ENCODE results near the gene LRRC55. TPM values are rescaled to one million over a fixed set of nuclear protein-coding genes. Genes with fewer than 3 reads are reported as not detected.

Gene LRRC55
- total and polyA plus RNA-seq, 2 donors (not counting 3 experiments of a cell fraction or from before 2014, with no cell fraction given): not detected

DNA sequence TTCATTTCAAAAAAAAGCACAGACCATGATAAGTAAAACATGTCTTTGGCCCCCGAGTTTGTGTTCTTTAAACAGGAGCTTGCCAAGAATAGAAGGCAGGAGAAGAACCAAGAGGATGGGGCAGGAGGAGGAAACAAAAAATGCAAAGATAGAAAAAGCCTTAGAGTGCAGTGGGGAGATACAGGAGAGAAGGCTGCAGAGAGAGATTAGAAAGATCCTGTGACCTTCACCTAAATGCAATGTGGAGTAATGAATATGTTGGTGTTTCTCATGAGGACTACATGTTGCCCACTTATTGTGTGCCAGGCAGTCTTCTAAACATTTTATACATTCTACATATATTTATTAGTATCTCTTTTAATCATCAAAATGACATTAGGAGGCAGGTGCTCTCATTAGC is 57.6 kb downstream of the LRRC55 start:
- dilution Hi-C loops (cut with MboI; ENCODE audit: extremely low pct_ligation_motif_present, low sequenced_read_pairs) (no loop called here), intact Hi-C loops (cut with micrococcal nuclease) (no loop called here)
- Histone ChIP-seq H3K27me3 (ENCODE audit: control insufficient read depth in 2 of 2, insufficient read depth in 2 of 2, low read length in 2 of 2) (peaks cover 34 to 36% of the 10 kb centered on the region in 2 experiments), H3K4me1 (ENCODE audit: control insufficient read depth, extremely low read depth, insufficient read depth, low read length) (no peaks in the 10 kb centered on the region), H3K79me2 (ENCODE audit: control insufficient read depth, insufficient read depth, low read length) (no peaks in the 10 kb centered on the region), H3K4me3 (replicated peaks in 1 of 3; ENCODE audit: insufficient read depth in 1 of 3, low read depth in 1 of 3, low read length in 3 of 3) (no peak overlapping the region), H3K4me2 (ENCODE audit: insufficient read depth, low read length) (no peak overlapping the region), H3K9me3 (replicated peaks; ENCODE audit: control insufficient read depth, insufficient read depth, low read length) (no peaks in the 10 kb centered on the region), H4K20me1 (replicated peaks; ENCODE audit: control insufficient read depth, extremely low read depth, insufficient read depth, low read length) (no peaks in the 10 kb centered on the region), H2AFZ (ENCODE audit: low read depth, low read length) (no peak overlapping the region), H3K9ac (replicated peaks; ENCODE audit: extremely low read depth, insufficient read depth, low read length) (no peak overlapping the region), H3K27ac (ENCODE audit: insufficient read depth, low read depth, low read length) (no peak overlapping the region), H3K9me1 (replicated peaks; ENCODE audit: control insufficient read depth, extremely low read depth, insufficient read depth, low read length) (no peaks in the 10 kb centered on the region), H3K36me3 (ENCODE audit: control insufficient read depth in 2 of 2, extremely low read depth in 1 of 2, insufficient read depth in 2 of 2, low read length in 2 of 2) (no peaks in the 10 kb centered on the region)
- no peak for FAIRE-seq
- ChIA-PET POLR2A (no interaction called here), CTCF (interaction anchor here (3.7 kb wide), 1 partner anchor 10 kb away, joined by 31 read pairs; no protein-coding TSS in a partner anchor)
- TF ChIP-seq MYC (IDR thresholded peaks at IDR 0.05; ENCODE audit: low read depth, low read length): no peak
- TF ChIP-seq, protein P1, sequence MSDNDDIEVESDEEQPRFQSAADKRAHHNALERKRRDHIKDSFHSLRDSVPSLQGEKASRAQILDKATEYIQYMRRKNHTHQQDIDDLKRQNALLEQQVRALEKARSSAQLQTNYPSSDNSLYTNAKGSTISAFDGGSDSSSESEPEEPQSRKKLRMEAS (IDR thresholded peaks at IDR 0.05; ENCODE audit: insufficient read depth, insufficient read length): no peak
- TF ChIP-seq, protein P2, sequence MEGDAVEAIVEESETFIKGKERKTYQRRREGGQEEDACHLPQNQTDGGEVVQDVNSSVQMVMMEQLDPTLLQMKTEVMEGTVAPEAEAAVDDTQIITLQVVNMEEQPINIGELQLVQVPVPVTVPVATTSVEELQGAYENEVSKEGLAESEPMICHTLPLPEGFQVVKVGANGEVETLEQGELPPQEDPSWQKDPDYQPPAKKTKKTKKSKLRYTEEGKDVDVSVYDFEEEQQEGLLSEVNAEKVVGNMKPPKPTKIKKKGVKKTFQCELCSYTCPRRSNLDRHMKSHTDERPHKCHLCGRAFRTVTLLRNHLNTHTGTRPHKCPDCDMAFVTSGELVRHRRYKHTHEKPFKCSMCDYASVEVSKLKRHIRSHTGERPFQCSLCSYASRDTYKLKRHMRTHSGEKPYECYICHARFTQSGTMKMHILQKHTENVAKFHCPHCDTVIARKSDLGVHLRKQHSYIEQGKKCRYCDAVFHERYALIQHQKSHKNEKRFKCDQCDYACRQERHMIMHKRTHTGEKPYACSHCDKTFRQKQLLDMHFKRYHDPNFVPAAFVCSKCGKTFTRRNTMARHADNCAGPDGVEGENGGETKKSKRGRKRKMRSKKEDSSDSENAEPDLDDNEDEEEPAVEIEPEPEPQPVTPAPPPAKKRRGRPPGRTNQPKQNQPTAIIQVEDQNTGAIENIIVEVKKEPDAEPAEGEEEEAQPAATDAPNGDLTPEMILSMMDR (IDR thresholded peaks at IDR 0.05; ENCODE audit: extremely low read depth in 1 of 2, insufficient read depth in 1 of 2, low read depth in 1 of 2, low read length in 2 of 2): no peak
- no peak for TF ChIP-seq JUN (IDR thresholded peaks at IDR 0.05; ENCODE audit: borderline replicate concordance, insufficient read depth, insufficient read length, low read depth)
- no peak for TF ChIP-seq POLR2AphosphoS5 (IDR thresholded peaks at IDR 0.05; ENCODE audit: insufficient read depth, low read depth, low read length)
- TF ChIP-seq GATA2 (IDR thresholded peaks at IDR 0.05; ENCODE audit: insufficient read depth, insufficient read length, low read depth, low read length): no peak
- TF ChIP-seq POLR2A (IDR thresholded peaks at IDR 0.05; ENCODE audit: low read depth, low read length): no peak
- no peak for TF ChIP-seq FOS (IDR thresholded peaks at IDR 0.05; ENCODE audit: borderline replicate concordance, insufficient read depth, low read length)
- no peak for TF ChIP-seq EZH2 (IDR thresholded peaks at IDR 0.05; ENCODE audit: borderline replicate concordance, low read depth, low read length, severe bottlenecking)
- no TSS peak for BruUV-seq (replicated peaks)
- no peak for DNase-seq (ENCODE audit: low read depth, low spot score)

Measured in endothelial cell of umbilical vein (primary cell).